C4-2B (cell line): Measurements from ENCODE around the gene CNTN4.

Experiments
- H3K27ac ChIP-seq: fragments of 450-650 bp; 2 replicates; pipeline ENCODE4 v1.5.1; 2017
- CTCF ChIP-seq: fragments of 450-650 bp; conservative IDR thresholded peaks from 2 replicates; pipeline ENCODE4 v1.5.1; 2017; ENCODE audit warnings: mild to moderate bottlenecking
- ZFX ChIP-seq: fragments of 450-650 bp; IDR thresholded peaks from 2 replicates; pipeline ENCODE4 v1.6.1; 2017

The CNTN4 gene

GRCh38 chr3:2873986-2874385, 775.3 kb downstream of the CNTN4 start:
- H3K27ac ChIP-seq = no peak overlapping the region
- TF ChIP-seq CTCF (no peak), ZFX (no peak)

- TF ChIP-seq ZFX (no peak), CTCF (no peak)
- H3K27ac ChIP-seq = no peak overlapping the region
Measured at GRCh38 chr3:2875699-2876098, 777.0 kb downstream of the CNTN4 start.

GRCh38 chr3:2876362-2876761, 777.7 kb downstream of the CNTN4 start:
- no peak for TF ChIP-seq ZFX
- TF ChIP-seq CTCF = no peak
- H3K27ac ChIP-seq = no peak overlapping the region

GRCh38 chr3:2879023-2879422, 780.4 kb downstream of the CNTN4 start:
- H3K27ac ChIP-seq = no peak overlapping the region
- TF ChIP-seq ZFX = no peak
- TF ChIP-seq CTCF = no peak

DNA sequence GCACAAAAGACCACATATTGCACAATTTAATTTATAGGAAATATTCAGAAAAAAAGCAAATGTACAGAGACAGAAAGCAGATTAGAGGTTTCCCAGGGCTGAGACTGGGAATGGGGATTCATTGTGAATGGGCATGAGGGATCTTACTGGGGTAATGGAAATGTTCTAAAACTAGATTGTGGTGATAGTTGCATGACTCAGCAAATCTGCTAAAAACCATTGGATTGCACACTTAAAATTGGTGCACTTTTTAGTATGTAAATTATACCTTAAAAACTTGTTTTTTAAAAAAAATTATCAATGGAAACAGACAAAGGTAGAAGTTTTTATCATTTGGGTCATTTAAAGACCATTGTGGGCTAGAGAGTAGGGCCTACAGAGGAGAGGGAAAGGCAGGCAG, 780.9 kb downstream of the CNTN4 start:
- TF ChIP-seq CTCF (no peak), ZFX (no peak)
- no peak overlapping the region for H3K27ac ChIP-seq

DNA sequence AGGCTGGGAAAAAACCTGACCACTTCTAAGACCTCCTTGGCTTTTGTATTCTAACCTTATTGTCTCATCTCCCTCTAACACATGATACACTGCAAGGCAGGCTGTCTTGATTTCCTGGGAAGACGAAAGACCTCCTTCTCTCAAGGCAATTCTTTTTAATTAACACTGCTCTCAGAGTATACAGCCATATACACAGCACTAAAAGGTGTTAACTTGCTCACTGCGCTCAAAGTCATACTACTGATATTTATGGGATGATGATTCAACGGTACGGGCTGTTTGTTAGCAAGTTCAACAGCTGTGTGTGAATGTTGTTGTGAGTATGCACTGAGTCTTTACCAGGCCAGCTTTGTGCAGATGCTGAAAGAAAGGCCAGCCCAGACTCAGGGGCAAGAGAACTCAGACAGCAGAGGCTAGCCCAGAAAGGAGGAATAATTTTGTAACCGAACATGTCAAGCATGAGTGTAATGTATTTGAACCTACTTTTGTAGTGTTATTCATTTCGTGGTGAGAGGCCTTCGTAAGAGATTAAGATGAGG, 781.6 kb downstream of the CNTN4 start:
- TF ChIP-seq CTCF = no peak
- no peak for TF ChIP-seq ZFX
- H3K27ac ChIP-seq = no peak overlapping the region

- no peak for TF ChIP-seq CTCF
- no peak for TF ChIP-seq ZFX
- no peak overlapping the region for H3K27ac ChIP-seq
Measured at GRCh38 chr3:2883283-2883682, 784.6 kb downstream of the CNTN4 start.
